Body of pancreas (tissue), 4 donors: Measurements from ENCODE around the gene KANK3.

Experiments
- POLR2A ChIP-seq, 3 donors: fragments of 450-650 bp; IDR thresholded peaks; one replicate each; pipeline ENCODE4 v1.6.1; 2016; ENCODE audit warnings: antibody characterized with exemption in 3 of 3, mild to moderate bottlenecking in 2 of 3
- TF ChIP-seq, protein P1 (sequence below), 7 experiments: fragments of 450-650 bp in 4 of 7; fragments of 200-600 bp in 3 of 7; sonication (generic) in 3 of 7; IDR thresholded peaks; one replicate each; pipeline ENCODE4 v1.5.1; 2016 to 2019; ENCODE audit warnings: antibody characterized with exemption in 7 of 7

DNA sequence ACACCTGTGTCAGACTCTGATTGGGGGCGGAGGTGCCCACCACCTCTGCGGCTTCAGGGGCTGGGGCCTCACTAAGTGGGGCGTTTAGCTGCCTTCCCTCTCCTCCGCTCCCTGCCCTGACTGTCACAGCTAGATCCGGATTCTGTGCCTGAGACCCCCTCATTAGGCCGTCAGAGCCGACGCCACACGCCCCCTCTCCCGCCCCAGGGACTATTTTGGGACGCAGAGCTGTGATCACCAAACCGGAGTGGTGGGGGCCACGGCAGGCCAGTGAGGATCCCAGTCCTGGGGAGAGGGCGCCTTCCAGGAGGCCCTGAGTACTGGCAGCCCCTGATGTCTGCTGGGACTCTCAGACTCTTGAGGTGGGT lies 762 bp downstream of the KANK3 start:
- no peak for TF ChIP-seq POLR2A (IDR thresholded peaks at IDR 0.05)
- TF ChIP-seq, protein P1, sequence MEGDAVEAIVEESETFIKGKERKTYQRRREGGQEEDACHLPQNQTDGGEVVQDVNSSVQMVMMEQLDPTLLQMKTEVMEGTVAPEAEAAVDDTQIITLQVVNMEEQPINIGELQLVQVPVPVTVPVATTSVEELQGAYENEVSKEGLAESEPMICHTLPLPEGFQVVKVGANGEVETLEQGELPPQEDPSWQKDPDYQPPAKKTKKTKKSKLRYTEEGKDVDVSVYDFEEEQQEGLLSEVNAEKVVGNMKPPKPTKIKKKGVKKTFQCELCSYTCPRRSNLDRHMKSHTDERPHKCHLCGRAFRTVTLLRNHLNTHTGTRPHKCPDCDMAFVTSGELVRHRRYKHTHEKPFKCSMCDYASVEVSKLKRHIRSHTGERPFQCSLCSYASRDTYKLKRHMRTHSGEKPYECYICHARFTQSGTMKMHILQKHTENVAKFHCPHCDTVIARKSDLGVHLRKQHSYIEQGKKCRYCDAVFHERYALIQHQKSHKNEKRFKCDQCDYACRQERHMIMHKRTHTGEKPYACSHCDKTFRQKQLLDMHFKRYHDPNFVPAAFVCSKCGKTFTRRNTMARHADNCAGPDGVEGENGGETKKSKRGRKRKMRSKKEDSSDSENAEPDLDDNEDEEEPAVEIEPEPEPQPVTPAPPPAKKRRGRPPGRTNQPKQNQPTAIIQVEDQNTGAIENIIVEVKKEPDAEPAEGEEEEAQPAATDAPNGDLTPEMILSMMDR (IDR thresholded peaks at IDR 0.05): no peak
